Cardiac fibroblast (primary cell): Measurements from ENCODE around the gene SLC41A1.

Source experiments
- DNase-seq, 2 donors: peaks; one replicate each; pipeline versions ENCODE4 v3.0.0 to v3.0.0-alpha.2; 2010; ENCODE audit warnings: low read depth in 2 of 2
- H3K4me3 ChIP-seq, 2 donors: replicated peaks in 1 of 2; 1 replicate in 1 of 2; 2 replicates in 1 of 2; pipeline ENCODE4 v1.5.1; 2011; ENCODE audit warnings: low read depth in 2 of 2, low read length in 2 of 2, mild to moderate bottlenecking in 2 of 2, moderate library complexity in 1 of 2
- TF ChIP-seq, protein P1 (sequence below): IDR thresholded peaks from one replicate; pipeline ENCODE4 v1.5.1; 2011; ENCODE audit warnings: low read depth, mild to moderate bottlenecking, low read length, inconsistent platforms

Gene SLC41A1

DNA sequence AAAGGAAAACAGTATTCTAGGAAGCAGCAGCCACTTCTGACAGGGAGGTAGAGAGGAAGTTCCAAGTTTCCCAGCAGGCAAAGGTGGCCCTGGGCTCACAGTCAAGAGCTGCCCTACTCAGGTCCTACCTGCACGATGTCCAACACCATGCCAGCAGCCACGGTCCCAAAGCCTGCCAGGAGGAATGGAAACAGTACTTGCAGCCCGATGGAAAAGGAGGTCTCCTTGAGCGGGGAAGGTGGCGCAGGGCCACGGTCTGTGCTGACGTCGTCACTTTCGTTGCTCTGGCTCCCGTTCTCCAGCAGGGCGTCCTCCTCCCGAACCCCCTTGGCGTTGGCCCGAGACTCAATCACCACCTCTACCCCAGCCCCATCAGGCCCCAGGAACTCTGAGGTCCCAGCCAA, 3.1 kb downstream of the SLC41A1 start:
- H3K4me3 ChIP-seq: no peak overlapping the region
- TF ChIP-seq, protein P1, sequence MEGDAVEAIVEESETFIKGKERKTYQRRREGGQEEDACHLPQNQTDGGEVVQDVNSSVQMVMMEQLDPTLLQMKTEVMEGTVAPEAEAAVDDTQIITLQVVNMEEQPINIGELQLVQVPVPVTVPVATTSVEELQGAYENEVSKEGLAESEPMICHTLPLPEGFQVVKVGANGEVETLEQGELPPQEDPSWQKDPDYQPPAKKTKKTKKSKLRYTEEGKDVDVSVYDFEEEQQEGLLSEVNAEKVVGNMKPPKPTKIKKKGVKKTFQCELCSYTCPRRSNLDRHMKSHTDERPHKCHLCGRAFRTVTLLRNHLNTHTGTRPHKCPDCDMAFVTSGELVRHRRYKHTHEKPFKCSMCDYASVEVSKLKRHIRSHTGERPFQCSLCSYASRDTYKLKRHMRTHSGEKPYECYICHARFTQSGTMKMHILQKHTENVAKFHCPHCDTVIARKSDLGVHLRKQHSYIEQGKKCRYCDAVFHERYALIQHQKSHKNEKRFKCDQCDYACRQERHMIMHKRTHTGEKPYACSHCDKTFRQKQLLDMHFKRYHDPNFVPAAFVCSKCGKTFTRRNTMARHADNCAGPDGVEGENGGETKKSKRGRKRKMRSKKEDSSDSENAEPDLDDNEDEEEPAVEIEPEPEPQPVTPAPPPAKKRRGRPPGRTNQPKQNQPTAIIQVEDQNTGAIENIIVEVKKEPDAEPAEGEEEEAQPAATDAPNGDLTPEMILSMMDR: no peak
- no peak for DNase-seq

DNA sequence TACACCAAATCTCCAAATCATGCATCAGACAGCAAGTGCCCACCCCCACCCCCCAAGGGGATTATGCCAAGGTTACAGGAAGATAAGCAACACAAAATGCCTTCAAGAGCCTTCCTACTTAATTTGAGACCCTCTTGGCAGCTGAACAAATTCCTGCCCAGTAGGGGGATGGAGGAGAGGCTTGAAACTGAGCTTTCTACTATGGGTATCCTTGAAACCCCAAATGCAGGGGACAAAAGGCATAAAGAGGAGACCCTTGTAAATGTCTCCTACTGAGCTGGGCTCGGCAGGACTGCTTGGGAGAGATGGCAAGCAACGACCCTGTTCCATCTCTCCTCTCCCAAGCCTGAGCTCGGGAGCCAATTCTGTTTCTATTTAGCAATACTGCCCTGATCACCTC, 3.5 kb downstream of the SLC41A1 start:
- no peak for DNase-seq
- H3K4me3 ChIP-seq: no peak overlapping the region
- TF ChIP-seq, protein P1: no peak

DNA sequence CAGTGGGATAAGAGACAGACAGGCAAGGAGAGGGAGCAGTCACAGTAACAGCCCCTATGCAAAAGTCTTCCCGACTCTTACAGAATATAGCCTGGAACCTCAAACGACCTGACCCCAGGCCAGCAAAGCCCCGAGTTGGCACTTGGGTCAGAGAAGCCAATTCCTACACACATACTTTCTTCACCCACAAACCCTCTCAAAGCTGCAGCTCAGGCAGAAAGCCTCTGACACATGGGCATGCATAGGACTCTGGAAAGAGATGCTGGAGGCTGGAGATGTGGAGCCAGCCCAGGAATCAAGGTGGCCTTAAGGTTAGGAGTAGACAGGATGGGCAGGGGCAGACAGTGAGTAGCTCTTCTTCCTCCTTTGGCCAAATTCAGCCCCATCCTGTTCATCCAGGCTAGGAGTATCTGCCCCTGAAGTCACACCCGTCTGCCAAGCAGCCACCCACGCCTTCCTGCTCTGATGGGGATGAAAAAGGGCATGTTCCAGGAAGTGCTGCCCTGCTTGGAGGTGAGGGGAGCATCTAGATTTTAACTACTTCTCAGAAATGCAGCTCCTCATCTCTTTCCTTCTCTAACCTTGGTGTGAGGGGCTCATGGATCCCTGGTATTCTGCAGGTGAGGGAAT, 7.8 kb downstream of the SLC41A1 start:
- peak in 1 of 2 donors; percentile 12 for DNase-seq
- no peak overlapping the region for H3K4me3 ChIP-seq
- TF ChIP-seq, protein P1: no peak

DNA sequence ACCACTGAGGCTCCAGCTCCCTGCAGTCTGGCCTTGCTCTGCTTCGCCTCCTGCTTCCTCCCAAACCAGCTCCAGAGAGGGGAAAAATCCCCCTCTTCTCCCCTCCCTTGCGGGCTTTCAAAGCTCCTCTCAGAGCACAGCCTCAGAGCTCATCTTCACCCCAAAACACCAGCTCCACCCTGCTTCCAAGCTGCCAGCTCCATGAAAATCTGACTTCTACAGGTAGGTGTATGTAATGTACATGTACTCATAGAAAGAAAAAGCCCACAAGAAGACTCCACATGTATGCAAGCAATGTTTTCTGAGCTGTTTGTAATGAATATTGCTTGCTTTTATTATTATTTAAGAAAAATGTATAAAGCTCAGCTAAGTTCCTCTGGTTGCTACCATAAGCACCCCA, 8.4 kb downstream of the SLC41A1 start:
- H3K4me3 ChIP-seq: no peak overlapping the region
- TF ChIP-seq, protein P1: no peak
- no peak for DNase-seq

DNA sequence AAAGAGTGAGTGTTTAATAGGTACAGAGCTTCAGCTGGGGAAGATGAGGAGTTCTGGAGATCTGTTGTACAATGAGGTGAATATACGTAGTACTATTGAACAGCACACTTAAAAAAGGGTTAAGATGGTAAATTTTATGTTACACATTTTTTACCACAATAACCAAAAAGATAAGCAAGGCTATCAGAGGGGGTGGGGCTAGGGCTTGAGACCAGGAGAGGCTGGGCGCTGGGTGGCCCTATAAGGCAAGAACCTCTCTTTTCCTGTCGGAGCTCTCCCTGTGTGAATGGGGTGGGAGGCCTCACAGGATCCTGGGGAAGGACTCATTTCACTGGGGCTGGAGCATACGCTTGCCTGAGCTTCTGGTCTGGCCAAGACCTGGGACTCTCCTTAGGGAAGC, 9.0 kb downstream of the SLC41A1 start:
- TF ChIP-seq, protein P1: no peak
- no peak overlapping the region for H3K4me3 ChIP-seq
- no peak for DNase-seq

DNA sequence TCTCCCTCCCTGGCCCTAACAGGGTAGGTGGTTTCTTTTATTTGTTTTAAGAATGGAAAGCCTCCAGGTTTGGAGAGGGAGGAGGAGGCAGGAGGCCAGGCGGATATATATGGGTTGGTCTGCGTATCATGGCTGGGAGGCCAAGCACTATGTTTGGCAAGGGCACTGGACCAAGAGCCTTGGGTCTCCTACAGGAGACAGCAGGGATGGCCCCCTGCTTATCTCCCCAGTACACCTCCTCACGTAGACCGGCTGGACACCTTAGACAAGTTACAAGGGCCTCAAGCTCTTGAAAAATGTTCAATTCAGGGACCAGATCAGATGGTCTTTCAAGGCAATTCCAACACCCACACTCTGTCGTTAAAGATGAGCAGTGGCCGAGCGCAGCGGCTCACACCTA, 10.9 kb downstream of the SLC41A1 start:
- no peak overlapping the region for H3K4me3 ChIP-seq

More for the DNA sequence above, 10.9 kb downstream of the SLC41A1 start:
- no peak for DNase-seq
- TF ChIP-seq, protein P1: no peak
